GM12872 (cell line): ENCODE measurements around the gene EMID1.

Experiments used
- CTCF ChIP-seq: IDR thresholded peaks from 3 replicates; pipeline ENCODE4 v1.5.1; 2011; ENCODE audit warnings: low read depth, mild to moderate bottlenecking, low read length, moderate library complexity; ENCODE audit not compliant: insufficient read depth

EMID1 gene

DNA sequence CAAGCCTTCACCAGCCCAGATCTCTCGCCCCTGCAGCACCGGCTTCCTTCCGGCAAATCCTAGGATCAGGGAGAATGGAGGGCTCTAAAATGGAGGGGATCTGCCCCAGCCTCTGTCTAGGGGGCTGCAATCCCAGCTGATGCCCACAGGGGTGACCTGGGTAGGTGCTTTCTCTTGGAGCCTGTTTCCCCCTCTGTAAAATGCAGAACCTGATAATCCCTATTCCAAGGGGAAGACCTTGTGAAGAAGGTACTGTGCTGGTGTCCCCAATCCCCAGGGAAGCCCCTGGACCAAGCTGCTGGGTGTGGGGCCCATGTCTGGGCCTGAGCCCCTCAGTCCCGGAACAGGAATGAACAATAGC is 2.8 kb downstream of the EMID1 start:
- peak; percentile 51; the same call in 2 of the 3 replicates for TF ChIP-seq CTCF

DNA sequence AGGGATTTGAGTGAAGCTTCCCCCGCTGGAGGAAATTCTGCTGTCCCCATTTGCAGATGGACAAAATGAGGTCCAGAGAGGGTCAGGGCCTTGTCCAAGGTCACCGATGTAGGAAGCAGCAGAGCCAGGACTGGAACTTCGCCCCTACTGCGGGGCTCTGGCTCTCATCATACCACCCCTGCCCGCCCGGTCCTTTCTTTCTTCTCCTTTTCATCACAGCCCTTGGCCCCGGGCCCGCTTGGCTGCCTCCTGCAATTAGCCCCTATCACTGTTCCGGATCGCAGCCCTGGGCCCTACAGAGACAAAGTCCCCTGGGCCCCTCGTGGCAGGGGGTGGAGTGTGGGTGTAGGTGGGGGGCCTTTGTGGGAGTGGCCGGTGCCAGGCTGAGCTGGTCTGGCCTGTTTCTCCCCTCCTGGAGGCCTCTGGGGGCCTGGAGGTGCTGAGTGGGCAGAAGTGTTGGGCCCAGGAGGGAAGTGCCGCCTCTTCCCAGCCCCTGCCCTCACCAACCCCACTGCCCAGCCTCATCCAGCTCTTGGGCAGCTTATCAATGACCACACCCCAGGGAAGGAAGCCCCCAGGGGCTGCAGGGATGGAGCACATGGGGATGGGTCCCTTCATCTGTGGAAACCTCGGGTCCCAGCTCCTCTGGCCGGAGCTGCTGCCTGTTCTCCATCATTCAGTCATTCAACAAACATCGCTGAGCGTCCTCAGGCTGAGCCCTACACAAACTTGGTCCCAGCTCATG is 3.4 kb downstream of the EMID1 start:
- TF ChIP-seq CTCF = no peak

- no peak for TF ChIP-seq CTCF
Observed at GRCh38 chr22:29209624-29209929, 3.9 kb downstream of the EMID1 start.

- TF ChIP-seq CTCF = no peak
Observed at GRCh38 chr22:29211066-29211465, 5.4 kb downstream of the EMID1 start.

DNA sequence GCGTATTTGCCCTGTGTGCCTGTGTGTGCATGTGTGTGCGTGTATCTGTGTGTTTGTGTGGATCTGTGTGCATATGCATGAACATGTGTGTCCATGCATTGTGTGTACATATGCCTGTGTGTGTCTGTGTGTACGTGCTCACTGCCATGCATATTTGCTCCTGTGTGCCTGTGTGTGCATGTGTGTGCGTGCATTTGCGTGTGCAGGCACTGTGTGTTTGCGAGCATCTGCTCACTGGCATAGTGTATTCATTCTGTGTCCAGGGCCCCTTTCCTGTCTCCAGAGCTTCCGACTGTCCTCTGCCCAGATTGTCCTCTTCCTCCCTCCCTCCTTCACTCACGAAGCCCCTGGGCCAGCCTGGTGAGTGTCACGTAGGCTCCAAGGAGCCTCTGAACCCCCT is 5.8 kb downstream of the EMID1 start:
- no peak for TF ChIP-seq CTCF

DNA sequence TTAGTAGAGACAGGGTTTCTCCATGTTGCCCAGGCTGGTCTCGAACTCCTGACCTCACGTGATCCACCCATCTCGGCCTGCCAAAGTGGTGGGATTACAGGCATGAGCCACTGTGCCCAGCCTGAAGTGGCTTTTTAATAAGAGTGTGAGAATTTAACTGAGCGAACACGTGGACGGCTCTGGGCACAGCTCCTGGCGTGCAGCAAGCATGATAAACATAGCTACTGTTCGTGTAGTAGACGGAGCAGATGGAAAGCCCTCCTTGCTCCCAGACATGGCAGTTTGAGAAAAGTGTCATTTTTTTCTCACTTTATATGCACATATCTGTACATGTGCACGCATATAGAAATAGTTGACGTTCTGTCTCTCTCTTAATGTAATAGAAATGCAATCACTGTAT is 7.0 kb downstream of the EMID1 start:
- no peak for TF ChIP-seq CTCF

DNA sequence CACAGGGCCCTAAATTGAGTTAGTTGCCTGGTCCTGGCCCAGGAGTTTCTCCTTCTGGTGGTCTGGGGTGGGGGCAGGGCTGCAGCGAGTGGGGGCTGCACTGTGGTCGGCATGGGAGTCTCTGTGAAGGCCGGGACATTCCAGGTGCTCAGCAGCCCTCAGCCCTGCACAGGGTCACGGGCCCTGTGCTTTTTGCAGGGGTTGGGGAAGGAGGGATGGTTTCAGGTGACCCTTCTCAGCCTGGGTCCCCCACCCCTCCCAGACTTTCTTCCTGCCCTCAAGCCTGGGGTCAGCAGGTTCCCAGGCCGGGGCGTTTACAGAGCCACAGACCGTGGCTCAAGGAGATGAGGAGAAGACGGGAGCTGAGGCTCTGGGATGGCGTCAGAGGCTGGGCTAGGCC is 7.8 kb downstream of the EMID1 start:
- TF ChIP-seq CTCF = no peak

DNA sequence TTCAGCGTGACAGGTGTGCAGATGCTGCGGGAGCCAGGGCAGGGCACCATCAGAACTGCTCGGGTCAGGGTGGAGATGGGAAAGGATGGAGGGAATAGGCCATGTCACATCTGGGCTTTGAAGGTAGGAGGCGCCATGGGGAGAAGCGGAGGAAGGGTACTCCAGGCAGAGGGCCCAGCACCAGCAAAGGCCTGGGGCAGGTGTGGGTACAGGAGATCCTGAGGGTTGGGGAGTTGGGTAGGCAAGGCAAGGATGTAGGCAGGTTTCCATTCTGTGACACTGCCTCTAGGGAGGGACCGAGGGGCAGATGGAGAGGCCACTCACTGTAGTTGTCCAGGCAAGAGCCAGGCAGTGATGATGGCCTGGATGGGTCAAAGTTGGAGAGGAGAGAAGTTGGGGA is 8.5 kb downstream of the EMID1 start:
- TF ChIP-seq CTCF = no peak
